NCI-H1092 treated with DMSO at 0.1 percent for 48 hours (cell line): ENCODE data around the gene TBCD.

Experiments used
- DNase-seq: peaks from one replicate; lab custom pipeline; 2025; lab: John Stamatoyannopoulos, UW

Gene TBCD

GRCh38 chr17:82751571-82752370, at the start of gene TBCD:
TBCD (plus strand) TSS chr17:82752065; CDS start chr17:82752194, 129 bp downstream.
- peak; percentile 87 for DNase-seq

DNA sequence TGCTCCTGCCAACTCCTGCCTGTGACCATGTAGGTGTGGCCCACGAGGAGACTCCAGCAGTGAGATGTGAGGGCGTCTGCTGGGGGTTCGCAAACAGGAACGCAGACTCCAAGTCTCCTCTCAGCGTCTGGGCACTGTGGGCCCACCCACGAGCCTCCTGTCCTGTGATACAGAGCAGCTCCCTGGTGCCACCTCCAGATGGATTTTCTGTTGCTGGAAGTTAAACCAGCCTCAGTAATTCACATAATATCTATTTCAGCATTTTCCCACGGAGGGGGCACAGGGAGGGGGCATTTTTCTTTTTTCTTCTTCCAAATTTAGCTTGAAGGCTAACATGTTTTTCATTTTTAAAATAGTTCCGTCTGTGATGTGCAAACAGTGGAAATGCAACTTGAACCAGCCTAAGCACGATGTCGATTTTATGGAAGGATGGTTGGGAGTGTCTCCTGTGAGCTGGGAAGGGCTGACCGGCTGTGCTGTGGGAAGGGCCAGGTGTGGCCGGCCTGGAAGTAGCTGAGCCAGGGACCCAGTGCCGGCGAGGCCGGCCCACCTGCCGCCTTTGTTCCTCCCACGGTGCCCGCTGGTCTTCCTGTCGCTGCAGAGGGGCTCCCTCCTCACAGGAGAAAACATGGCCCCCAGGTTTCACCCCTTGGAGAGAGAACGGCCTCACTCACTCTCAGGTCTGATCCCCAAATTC, 49.5 kb upstream of the TBCD start:
- DNase-seq = no peak

DNA sequence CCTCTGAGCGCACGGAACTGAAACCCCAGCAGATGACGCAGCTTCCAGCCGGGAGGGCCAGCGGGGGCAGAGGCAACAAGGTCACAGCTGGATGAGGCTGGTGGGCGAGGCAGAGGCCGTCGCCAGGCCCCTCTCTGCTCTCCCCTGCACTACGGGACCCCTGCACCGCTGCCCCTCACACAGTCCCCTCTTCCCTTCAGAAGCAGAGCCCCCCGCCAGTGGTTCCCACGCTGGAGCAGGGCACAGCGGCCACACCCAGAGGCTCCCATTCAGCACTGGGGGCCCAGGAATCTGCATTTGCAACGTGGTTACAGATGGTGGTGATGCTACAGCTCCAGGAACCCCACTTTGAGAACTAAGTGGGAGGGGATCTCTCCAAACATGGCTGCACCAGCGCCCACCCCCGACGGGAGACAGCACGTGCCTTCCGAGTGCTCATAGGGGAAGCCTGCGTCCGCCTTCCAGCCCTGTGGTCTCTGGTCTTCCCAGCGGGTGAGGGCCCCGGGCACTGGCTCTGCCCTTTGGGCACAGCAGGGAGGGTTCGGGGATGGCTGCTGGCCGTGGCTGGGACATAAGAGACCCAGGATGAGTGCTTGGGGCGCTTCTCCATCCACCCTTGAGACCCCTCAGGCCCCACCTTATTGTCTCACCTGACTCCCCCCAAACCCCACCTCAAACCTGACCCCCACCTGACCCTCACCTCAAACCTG, 48.7 kb upstream of the TBCD start:
- no peak for DNase-seq

- DNase-seq = no peak
Observed at GRCh38 chr17:82703935-82704865, 47.7 kb upstream of the TBCD start.

- DNase-seq = no peak
Observed at GRCh38 chr17:82704886-82705285, 47.0 kb upstream of the TBCD start.

DNA sequence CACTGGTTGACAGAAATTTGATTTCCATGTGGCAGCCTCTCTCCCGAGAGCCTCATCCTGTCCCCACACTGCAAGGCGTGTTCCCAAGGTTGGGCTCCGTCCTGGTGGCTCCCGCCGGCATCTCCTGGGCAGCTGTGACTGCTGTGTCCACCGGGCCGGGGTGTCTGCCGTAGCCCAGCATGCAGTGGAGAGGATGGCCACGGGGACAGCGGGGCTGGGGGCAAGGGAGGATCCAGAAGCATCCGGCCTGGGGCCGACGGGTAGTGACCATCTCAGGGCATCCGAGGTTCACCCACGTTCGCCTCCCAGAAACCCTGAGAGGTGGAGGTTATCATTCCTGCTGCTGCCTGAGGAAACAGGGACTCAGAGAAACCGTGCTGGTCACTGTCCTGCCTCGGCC, 46.1 kb upstream of the TBCD start:
- DNase-seq = no peak

DNA sequence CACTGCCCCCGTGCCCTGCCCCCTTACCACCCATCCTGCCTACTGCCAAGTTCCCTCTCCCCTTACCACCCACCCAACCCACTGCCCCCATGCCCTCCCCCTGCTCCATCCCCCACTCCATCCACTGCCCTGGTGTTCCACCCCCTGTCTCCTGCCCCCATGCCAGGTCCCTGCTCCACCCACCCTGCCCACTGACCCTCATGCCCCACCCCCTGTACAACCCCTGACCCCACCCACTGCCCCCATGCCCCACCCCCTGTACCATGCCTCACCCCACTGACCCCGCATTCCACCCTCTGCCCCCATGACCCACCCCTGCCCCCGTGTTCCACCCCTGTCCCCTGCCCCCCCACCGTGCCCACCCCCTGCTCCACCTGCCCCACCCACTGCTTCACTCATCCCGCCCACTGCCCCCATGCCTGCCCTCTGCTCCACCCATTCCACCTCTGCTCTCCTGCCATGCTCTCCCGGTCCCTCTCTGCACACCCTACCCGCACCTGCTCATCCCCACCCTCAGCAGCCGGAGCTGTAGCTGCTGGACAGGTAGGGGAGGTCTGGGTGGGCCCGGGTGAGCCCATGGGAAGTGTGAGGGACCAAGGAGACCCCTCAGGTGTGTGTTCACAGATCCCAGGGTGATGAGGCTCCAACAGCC, 42.7 kb upstream of the TBCD start:
- DNase-seq = no peak

- DNase-seq = no peak
Observed at GRCh38 chr17:82709676-82710498, 42.0 kb upstream of the TBCD start.

DNA sequence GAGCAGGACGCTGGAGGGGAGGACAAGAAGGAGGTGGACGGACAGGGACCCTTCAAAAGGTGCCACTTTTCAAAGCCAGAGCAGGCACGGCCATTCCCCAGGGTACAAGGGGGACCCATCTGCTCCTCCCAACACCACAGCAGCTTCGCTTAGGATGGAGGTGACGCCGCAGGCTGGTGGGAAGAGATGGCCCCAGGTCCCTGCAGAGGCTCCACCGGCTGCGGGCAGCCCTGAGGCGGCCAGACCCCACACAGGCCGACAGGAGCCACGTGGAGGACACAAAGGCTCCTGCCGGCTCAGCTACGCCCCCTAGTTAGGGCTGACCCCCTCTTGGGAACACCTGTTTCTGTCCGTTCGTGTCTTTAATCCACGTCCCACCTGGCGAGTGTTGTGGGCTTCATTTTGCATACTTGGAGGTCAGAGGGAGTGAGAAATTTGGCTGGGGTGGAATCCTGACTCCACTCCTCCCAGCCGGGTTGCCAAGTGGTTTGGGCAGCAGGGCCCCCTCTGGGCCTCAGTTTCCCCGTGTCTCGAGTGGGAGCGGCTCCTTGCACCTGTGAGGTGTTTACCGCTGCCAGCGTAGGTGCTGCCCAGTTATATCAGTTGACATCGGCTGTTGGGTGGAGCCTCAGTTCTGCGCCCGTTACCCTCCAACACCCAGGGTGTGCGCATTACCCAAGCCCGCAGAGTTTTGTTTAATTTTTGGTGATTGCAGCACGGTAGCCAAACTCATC, 41.2 kb upstream of the TBCD start:
- no peak for DNase-seq

- DNase-seq = no peak
Observed at GRCh38 chr17:82713071-82713723, 38.7 kb upstream of the TBCD start.

DNA sequence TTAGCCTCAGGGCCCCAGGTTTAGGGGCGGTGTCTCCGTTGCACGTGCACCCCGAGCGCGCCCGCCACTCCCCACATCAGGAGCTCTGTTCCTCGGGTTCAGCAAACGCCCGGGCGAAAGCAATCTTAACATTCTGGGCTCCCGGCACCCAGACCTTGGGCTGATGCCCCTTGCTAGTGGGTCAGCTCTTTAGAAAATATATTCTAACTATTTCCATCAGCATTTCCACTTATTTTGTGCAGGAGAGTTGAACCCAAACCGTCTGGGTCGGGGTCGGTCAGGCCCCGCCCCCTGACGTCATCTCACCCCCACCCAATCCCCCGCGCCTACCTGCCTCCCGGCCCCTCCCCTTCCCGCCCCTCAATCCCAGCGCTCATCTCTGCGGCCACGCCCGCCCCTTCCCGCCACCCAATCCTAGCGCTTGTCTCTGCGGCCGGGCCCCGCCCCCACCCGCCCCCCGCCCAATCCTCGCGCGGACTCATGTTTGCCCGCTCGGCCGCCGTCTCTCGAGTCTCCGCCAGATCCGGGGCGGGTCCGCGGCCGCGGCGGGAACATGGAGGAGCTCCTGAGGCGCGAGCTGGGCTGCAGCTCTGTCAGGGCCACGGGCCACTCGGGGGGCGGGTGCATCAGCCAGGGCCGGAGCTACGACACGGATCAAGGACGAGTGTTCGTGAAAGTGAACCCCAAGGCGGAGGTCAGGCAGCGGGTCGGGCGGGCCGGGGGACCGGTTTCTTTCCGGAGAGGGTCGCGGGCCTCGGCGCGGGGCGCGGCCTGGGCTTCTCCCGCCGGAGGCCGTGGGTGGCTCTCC, 35.5 kb upstream of the TBCD start, which contains the start of gene FN3KRP:
Gene FN3KRP, plus strand, starts transcription at position 504 of the 808 bp plus-strand sequence. Its CDS starts 50 bp downstream, at position 554.
- DNase-seq = peak; percentile 91

GRCh38 chr17:82718986-82719685, 32.7 kb upstream of the TBCD start:
- DNase-seq = no peak

- no peak for DNase-seq
Observed at GRCh38 chr17:82720204-82720603, 31.7 kb upstream of the TBCD start.

DNA sequence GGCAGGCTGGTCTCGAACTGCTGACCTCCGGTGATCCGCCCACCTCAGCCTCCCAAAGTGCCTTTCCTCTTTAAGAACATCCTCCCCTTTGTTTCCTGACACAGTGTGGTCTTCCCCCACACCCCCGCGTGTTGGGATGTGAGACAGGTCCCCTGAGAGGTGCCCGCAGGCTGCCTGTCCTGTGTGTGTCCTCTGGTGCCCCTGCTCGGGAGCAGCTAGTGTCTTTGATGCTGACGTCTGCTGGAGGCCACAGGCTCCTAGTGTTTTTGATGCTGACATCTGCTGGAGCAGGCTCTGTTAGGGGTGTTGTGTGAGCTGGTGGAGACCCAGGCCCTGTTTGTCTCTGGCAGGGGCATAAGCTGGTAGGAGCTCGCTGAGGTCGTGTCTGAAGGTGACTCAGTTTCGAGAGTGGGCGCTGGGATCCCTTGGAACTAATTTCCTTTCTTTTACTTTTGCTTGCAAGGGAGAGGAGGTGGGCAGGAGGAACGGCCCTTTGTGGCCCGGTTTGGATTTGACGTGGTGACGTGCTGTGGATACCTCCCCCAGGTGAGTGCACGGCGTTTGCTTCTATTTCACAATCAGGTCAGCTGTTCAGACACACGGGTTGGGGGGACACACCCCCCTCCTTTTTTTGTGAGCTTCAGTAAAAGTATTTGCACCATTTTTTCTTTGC, 29.4 kb upstream of the TBCD start:
- DNase-seq = no peak

GRCh38 chr17:82723169-82723807, 28.6 kb upstream of the TBCD start:
- no peak for DNase-seq

GRCh38 chr17:82726427-82726826, 25.4 kb upstream of the TBCD start:
- no peak for DNase-seq
